T1000 (cell line): Measurements from ENCODE around the gene PET100.

Source experiments
- DNase-seq: peaks from one replicate; lab custom pipeline; 2025; ENCODE audit warnings: mixed read lengths; lab: John Stamatoyannopoulos, UW

Gene PET100

DNA sequence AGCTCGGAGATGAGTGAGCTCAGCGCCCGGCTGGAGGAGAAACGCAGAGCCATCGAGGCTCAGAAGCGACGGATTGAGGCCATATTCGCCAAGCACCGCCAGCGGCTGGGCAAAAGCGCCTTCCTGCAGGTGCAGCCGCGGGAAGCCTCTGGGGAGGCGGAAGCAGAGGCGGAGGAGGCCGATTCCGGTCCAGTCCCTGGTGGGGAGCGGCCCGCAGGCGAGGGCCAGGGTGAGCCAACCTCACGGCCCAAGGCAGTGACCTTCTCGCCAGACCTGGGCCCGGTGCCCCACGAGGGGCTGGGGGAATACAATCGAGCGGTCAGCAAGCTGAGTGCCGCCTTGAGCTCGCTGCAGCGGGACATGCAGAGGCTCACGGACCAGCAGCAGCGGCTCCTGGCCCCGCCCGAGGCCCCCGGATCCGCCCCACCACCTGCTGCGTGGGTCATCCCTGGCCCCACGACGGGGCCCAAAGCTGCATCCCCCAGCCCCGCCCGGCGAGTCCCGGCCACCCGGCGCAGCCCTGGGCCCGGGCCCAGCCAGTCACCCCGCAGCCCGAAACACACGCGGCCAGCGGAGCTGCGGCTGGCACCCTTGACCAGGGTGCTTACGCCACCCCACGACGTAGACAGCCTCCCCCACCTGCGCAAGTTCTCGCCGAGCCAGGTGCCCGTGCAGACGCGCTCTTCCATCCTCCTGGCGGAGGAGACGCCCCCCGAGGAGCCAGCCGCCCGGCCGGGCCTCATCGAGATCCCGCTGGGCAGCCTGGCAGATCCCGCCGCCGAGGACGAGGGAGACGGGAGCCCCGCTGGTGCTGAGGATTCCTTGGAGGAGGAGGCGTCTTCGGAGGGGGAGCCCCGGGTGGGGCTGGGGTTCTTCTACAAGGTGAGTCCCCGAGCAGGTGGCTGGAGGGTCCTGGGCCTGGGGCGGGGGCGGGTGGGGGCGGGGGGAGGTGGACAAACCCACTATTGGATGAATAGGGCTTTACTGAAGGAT is 17.0 kb upstream of the PET100 start:
- no peak for DNase-seq

- DNase-seq, result no peak
These were observed 14.5 kb upstream of the PET100 start for GRCh38 chr19:7614859-7615741.

DNA sequence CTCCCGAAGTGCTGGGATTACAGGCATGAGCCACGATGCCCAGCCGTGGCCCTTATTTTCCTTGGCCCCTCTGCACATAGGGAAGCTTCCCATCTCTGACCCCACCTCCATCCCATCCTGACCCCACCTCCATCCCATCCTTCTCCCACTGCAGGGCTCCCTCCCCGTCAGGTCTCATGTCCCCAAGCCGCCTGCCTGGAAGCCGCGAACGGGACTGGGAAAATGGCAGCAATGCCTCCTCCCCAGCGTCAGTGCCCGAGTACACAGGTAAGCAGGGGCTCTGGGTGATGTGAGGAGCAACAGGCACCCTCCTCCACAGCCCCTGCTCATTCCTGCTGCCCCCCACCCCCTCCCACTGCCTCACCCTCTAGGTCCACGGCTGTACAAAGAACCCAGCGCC is 12.4 kb upstream of the PET100 start:
- no peak for DNase-seq

GRCh38 chr19:7617735-7618134 is 11.9 kb upstream of the PET100 start:
- DNase-seq, result no peak

DNA sequence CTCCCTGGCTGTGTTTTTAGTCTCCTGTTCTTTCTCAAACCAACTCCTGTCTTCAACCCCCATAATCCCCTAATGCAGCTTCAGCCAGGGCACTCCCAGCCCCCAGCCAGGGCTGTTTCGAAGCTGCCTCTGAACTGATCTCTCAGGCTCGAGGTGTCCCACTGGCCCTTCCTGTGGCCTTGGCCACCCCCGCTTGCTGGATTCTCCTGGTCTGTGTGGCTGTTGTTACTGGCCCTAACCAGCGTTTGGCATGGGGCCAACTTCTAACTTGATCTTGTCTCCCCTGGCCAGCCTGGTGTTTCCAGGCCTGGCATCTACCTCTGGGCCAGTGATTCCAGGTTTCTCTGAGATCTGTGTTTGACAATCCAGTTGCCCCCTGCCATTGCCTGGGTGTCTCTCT is 11.2 kb upstream of the PET100 start:
- DNase-seq, result no peak

GRCh38 chr19:7618771-7619510 is 10.7 kb upstream of the PET100 start:
- DNase-seq, result no peak

DNA sequence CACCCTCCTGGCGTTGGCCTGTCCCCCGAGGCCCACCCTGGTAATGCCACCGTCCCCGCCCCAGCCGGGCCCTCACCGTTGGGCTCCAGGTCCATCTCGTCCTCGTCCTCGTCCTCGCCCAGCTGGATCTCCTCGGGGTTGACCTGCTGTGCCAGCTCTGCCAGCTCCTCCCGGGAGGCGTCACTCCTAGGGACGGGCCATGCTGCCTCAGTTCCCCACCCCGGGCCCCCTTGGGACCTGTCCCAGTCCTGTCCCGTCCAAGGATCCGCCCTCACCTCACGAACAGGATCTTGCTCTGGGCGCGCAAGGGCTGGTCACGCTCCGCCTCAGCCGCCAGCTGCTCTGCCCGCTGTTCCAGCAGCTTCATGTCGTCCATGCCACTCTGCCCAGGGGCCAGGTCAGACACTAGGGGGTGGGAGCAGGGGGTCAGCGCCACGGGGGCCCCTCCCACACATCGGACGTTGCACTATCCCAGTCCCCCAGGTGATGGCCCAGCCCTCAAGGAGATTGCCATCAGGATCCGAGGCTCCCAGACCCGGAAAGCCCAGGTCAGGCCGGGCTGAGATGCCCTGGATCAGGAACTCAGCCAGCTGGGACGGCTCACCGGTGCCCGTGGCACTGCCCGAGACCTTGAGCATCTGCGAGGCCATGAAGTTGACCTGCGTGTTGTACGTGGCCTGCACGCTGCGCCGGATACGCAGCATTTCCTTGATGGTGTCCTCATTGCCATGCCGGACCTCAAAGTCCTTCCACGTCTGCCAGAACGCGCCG is 9.7 kb upstream of the PET100 start:
- no peak for DNase-seq

DNA sequence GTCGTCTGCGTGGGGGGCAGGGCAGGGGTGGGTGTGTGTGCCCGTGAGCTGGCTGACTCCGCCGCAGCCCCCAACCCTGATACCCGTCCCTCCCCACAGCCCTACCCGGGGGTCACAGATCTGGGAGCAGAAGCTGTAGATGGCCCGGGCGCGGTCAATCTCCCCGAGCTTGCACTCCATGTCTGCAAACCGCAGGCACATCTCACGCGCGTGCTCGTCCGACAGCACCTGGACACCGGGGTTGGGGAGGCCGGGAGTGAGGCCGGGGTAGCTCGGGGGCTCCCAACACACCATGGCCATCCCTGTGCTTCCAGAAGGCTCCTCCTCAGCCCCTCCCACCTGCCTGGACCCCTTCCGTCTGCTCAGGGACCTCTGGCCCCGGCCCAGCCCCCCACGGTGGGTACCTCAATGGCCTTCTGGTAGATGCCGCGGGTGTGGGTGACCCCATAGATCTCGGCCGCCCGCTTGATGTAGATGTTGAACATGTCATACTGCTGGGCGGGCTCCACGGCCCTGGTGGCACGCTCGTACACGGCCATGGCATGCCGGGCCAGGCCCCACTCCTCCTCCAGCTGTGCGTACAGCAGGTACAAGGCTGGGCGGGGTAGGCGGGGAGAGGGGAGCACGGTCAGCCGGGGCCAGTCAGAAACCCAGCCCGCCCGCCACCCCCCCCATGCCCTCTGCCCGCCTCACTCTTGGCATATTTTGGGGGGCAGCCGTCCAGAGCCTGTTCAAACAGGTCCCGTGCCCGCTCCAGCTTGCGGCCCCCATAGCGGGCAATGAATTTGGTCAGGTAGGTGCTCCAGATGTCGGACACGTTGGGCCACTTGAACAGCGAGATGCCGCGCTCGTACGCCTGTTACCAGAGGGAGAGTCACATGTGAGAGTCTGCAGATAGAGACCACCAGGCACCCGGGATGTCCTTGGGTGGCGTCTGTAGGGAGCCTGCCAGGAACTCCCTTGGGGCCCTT is 8.9 kb upstream of the PET100 start:
- no peak for DNase-seq

- no peak for DNase-seq
These were observed 6.5 kb upstream of the PET100 start for GRCh38 chr19:7622933-7623685.

GRCh38 chr19:7623725-7624603 is 5.6 kb upstream of the PET100 start:
- no peak for DNase-seq

GRCh38 chr19:7624810-7625209 is 4.8 kb upstream of the PET100 start:
- DNase-seq, result no peak

GRCh38 chr19:7625763-7626372 is 3.7 kb upstream of the PET100 start:
- DNase-seq, result no peak

GRCh38 chr19:7627166-7627565 is 2.4 kb upstream of the PET100 start:
- no peak for DNase-seq

DNA sequence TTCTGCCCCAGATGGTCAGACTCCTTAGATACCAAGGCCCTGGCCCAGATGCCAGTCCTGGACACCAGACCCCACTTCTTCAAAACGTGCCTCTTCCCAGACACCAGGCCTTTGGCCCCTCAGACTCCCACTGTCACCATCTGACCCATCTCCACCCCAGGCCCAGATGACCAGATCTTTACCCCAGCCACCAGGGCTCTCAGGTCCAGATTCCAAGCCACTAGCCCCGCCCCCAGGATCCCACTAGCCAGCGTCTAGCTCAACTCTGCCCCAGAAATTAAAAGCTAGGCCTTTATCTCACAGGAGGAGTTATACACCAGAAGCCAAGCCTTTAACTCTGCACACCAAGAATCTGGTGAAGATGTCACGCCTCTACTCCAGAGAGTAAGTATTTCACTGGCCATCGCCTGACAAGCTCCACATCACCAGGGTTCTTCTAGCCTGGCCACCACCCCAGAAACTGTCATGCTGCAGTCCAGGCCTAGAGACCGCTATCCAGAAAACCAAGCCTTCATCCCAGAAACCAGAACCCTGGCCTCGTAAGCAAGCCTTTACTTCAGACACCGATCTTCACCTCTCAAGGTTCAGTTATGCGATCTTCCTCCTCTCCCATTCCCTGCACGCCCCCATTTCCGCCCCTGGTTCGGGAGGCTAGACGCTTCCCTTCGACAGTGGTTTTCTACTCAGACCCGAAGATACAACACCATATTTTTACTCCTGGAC is 843 bp upstream of the PET100 start:
- no peak for DNase-seq

- DNase-seq, result no peak
These were observed 2.0 kb downstream of the PET100 start for GRCh38 chr19:7631577-7631976.

DNA sequence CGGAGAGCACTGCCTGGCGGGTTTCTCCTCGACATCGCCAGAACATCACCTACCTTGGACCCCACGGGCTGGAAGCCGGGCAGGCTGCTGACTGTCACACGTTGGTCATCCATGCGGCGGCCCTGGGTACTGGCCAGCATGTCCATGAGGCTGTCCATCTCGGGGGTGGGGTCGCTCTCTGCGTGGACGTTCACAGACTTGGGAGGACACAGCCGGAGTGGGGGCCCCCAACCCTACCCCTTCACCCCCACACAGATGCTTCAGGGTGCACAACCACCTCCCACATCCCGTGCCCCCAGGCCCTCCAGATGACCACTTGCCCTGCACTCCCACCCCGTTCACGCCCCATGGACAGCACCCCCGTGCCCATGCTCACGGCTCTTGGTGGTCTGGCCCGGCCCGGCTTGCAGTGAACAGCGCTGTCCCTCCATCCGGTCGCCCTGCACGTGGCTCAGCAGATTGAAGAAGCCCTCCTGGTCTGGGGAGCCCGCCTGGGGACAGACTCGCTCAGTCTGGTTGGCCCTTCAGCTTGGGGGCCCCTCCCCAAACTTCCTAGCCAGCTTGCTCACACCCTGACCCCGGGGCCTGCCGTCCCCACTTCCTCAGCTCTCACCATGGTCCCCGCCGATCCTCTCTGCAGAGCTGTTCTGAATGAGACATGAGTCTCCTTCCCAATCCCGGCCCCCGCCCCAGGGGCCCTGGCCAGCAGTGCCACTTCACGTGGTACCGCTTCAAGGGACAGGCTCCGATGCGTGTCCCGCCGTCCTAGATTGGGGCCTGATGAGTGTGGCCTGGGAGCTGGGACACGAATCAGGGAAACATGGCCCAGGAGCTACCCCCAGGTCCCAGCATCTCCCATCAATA is 3.0 kb downstream of the PET100 start:
- no peak for DNase-seq
